ENCODE data around the gene NISCH. TPM values are rescaled to one million over a fixed set of nuclear protein-coding genes. Genes with fewer than 3 reads are reported as not detected.
A peak's percentile ranks its signal among the peaks of the same experiment; 100 is the strongest.

NISCH gene
- total RNA-seq, 2 experiments from 2014 or later: 55.0 to 57.3 TPM

DNA sequence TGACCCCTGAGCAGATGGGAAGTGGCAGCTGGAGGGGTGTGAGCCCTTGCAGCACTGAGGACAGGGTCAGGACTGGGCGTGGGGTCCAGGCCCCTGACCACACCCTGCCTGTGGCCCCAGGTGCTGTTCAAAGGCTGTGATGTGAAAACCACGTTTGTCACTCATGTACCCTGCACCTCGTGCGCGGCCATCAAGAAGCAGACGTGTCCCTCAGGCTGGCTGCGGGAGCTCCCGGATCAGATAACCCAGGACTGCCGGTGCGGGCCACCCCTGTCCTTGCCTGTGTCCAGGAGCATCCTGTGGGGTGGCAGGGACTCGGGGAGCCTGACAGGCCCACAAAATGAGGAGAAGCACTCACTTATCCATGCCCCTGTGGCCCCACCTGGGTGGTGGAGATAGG lies 45.6 kb downstream of the NISCH start:
- DNase-seq: no peak
- H3K9me3 Mint-ChIP-seq: no peaks in the 10 kb centered on the region
- H3K27ac Mint-ChIP-seq: peak overlapping the region; percentile 45
- peaks cover 1% of the 10 kb centered on the region for H3K36me3 Mint-ChIP-seq
- no peaks in the 10 kb centered on the region for H3K27me3 Mint-ChIP-seq
- no peak overlapping the region for H3K4me3 Mint-ChIP-seq
- peaks cover 4% of the 10 kb centered on the region for H3K4me1 Mint-ChIP-seq

DNA sequence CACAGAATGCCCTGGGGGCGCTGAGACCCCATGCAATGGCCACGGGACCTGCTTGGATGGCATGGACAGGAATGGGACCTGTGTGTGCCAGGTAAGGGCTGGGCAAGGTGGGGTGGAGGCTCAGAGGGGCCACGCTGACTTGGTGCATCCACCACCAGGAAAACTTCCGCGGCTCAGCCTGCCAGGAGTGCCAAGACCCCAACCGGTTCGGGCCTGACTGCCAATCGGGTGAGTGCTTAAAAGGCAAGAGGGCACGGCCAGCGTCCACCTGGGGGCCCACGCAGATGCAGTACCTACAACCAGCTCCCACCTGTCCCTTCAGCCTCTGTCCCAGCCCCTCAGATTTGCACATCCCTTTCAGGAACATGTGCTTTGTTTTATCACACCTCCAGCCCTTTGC lies 46.6 kb downstream of the NISCH start:
- DNase-seq: no peak
- Mint-ChIP-seq H3K27ac (no peak overlapping the region), H3K4me1 (peaks cover 4% of the 10 kb centered on the region), H3K4me3 (no peak overlapping the region), H3K27me3 (no peaks in the 10 kb centered on the region), H3K36me3 (peaks cover 1% of the 10 kb centered on the region), H3K9me3 (no peaks in the 10 kb centered on the region)

DNA sequence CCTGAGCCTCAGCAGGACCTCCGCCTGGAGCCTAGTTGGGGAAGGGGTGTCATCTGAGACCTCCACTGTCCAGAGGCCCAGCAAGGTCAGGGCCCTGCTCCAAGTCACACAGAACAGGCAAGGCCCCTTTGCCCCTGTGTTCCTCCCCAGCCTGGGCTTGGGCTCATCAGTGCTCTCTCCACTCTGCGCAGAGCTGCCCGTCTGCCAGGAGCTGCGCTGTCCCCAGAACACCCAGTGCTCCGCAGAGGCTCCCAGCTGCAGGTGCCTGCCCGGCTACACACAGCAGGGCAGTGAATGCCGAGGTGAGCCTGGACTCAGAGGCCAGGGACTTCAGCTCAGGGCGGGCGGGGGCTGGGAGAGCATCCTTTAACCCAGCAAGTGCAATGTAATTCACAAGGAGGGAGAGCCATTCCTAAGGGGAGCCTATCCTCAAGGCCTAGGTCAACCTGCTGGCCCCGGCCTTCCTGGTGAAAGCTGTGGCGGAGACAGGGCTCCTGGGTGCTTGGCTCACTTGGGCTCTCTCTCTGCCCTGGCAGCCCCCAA lies 47.5 kb downstream of the NISCH start:
- H3K27me3 Mint-ChIP-seq: no peaks in the 10 kb centered on the region
- H3K27ac Mint-ChIP-seq: no peak overlapping the region
- no peak for DNase-seq
- peaks cover 1% of the 10 kb centered on the region for H3K36me3 Mint-ChIP-seq
- no peak overlapping the region for H3K4me3 Mint-ChIP-seq
- H3K9me3 Mint-ChIP-seq: no peaks in the 10 kb centered on the region
- peaks cover 4% of the 10 kb centered on the region for H3K4me1 Mint-ChIP-seq

DNA sequence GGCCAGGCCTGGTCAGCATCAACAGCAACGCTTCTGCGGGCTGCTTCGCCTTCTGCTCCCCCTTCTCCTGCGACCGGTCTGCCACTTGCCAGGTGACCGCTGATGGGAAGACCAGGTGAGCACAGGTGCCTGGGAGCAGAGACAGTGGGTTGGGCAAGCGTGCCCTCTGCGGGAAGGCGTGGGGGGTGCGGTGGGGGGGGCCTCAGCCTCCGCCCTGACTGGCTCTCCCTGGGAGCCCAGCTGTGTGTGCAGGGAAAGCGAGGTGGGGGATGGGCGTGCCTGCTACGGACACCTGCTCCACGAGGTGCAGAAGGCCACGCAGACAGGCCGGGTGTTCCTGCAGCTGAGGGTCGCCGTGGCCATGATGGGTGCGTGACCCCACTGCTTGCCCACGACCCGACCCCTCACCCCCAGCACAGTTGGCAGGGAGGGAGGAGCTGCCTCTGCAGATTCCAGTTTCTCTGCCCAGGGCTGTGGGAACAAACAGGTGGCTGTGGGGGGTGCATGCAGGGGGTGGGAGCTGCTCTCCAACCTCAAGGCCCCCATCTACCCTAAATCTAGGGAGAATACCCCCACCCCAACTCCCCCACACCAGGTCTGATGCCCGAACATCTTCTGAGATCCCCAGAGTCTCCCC lies 48.5 kb downstream of the NISCH start:
- no peak for DNase-seq
- Mint-ChIP-seq H3K27ac (no peak overlapping the region), H3K9me3 (no peaks in the 10 kb centered on the region), H3K27me3 (no peaks in the 10 kb centered on the region), H3K4me1 (peaks cover under 1% of the 10 kb centered on the region), H3K4me3 (no peak overlapping the region), H3K36me3 (no peaks in the 10 kb centered on the region)

DNA sequence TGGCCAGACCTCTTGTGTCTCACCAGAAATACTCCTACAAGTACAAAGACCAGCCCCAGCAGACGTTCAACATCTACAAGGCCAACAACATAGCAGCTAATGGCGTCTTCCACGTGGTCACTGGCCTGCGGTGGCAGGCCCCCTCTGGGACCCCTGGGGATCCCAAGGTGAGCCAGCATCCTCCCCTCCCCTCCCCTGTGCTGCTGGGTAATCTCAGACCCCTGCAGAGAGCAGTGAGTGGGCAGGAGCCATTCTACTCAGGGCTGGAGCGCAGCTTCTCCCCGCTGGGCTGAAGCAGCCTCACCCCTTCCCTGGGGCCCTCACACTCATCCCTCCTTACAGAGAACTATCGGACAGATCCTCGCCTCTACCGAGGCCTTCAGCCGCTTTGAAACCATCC lies 49.6 kb downstream of the NISCH start:
- Mint-ChIP-seq H3K4me1 (no peaks in the 10 kb centered on the region), H3K4me3 (no peak overlapping the region), H3K9me3 (no peaks in the 10 kb centered on the region), H3K27me3 (no peaks in the 10 kb centered on the region), H3K36me3 (no peaks in the 10 kb centered on the region), H3K27ac (no peak overlapping the region)
- DNase-seq: no peak

DNA sequence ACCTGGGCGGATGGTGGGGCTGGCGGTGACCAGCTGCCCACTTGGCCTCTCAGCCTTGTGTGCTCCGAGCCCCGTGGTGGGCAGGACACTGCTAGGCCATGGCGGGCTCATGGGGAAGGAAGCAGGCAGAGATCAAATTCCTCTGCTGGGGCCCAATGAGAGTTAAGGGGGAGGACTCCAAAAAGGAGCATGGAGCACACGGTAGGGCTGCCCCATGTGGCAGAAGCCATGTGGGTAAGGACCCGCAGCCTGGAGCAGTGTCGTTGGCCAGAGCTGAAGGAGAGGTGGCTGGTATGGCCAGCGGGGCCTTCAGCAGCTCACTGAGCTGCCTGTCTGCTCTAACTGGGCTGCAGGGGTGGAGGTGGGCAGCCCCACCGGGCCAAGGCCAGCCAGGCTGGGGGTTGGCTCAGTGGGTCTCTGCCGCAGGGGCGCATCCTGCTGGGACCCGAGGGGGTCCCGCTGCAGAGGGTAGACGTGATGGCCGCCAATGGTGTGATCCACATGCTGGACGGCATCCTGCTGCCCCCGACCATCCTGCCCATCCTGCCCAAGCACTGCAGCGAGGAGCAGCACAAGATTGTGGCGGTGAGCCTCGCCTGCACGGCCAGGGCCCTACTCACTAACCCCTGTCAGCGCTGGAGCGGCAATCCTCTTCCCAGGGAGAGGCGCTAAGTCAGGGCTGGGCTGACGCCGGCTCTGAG lies 51.0 kb downstream of the NISCH start:
- no peak overlapping the region for H3K4me3 Mint-ChIP-seq

DNA sequence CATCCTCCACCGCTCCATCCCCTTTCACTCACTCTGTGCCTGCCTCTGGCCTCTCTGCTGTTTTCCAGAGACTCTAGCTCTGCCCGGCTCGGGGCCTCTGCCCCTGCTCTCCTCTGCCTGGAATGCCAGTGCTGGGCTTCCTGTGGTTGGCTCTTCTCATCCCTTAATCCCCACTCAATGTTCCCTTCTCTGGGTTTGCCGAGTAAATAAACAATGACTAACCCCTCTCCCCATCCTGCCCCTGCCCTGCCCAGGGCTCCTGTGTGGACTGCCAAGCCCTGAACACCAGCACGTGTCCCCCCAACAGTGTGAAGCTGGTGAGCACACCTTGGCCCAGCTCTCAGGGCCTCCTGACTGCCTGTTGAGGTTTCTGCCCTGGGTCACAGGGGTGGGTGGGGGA lies 52.0 kb downstream of the NISCH start:
- Mint-ChIP-seq H3K9me3 (no peaks in the 10 kb centered on the region), H3K36me3 (no peaks in the 10 kb centered on the region), H3K4me3 (no peak overlapping the region), H3K27ac (no peak overlapping the region), H3K27me3 (no peaks in the 10 kb centered on the region), H3K4me1 (no peaks in the 10 kb centered on the region)
- DNase-seq: no peak

More for the DNA sequence above, 51.0 kb downstream of the NISCH start:
- H3K36me3 Mint-ChIP-seq: no peaks in the 10 kb centered on the region
- no peak overlapping the region for H3K27ac Mint-ChIP-seq
- H3K27me3 Mint-ChIP-seq: no peaks in the 10 kb centered on the region
- H3K9me3 Mint-ChIP-seq: no peaks in the 10 kb centered on the region
- DNase-seq: no peak
- H3K4me1 Mint-ChIP-seq: no peaks in the 10 kb centered on the region

DNA sequence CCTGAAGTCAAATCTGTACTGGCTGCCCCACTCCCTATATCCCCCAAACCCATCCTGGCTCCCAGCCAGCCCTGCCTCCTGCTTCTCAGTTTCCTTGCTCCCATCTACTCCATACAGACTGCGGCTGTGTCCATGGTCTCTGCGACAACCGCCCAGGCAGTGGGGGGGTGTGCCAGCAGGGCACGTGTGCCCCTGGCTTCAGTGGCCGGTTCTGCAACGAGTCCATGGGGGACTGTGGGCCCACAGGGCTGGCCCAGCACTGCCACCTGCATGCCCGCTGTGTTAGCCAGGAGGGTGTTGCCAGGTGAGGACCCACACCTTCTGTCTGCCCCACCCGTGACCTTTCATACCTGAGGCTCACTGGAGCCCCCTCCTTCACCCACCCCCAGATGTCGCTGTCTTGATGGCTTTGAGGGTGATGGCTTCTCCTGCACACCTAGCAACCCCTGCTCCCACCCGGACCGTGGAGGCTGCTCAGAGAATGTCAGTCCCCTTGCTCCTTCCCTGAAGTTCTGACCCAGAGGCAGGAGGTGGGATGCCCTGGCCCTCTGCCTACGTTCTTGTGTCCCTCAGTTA lies 54.4 kb downstream of the NISCH start:
- Mint-ChIP-seq H3K36me3 (no peaks in the 10 kb centered on the region), H3K27me3 (no peaks in the 10 kb centered on the region), H3K9me3 (no peaks in the 10 kb centered on the region), H3K4me3 (no peak overlapping the region), H3K4me1 (no peaks in the 10 kb centered on the region), H3K27ac (no peak overlapping the region)
- DNase-seq: no peak

DNA sequence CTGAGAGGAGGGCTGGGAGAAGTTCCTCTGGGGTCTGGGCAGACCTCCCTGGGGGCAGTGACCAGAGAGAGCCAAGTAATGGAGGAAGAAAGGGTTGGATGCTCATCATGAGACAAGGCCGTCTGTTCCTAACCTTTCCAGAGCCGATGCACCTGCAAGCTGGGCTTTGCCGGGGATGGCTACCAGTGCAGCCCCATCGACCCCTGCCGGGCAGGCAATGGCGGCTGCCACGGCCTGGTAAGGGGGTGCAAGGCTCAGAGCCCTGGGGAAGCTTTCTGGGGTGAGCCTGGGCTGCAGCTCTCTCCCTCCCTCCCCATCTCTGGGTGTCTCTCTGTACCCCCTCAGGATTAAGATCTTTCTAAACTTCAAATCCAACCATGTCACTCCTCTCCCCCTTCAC lies 56.1 kb downstream of the NISCH start:
- no peak overlapping the region for H3K4me3 Mint-ChIP-seq
- no peaks in the 10 kb centered on the region for H3K9me3 Mint-ChIP-seq
- no peaks in the 10 kb centered on the region for H3K27me3 Mint-ChIP-seq
- no peaks in the 10 kb centered on the region for H3K36me3 Mint-ChIP-seq
- H3K4me1 Mint-ChIP-seq: no peaks in the 10 kb centered on the region
- H3K27ac Mint-ChIP-seq: no peak overlapping the region
- no peak for DNase-seq

DNA sequence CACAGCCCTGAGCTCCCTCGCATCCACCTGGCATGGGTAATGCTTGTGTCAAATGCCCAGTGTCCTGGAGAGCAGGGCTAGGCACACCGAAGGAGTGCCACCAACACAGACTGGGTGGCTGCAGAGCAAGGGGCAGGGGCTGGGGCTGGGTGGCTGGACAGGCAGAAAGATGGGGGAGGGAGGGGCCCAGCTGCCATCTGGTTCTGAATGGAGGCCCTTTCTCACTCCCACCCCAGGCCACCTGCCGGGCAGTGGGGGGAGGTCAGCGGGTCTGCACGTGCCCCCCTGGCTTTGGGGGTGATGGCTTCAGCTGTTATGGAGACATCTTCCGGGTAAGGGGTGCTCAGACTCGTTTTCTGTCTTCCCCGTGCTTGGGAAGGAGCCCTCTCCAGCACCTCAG lies 56.7 kb downstream of the NISCH start:
- no peak for DNase-seq

DNA sequence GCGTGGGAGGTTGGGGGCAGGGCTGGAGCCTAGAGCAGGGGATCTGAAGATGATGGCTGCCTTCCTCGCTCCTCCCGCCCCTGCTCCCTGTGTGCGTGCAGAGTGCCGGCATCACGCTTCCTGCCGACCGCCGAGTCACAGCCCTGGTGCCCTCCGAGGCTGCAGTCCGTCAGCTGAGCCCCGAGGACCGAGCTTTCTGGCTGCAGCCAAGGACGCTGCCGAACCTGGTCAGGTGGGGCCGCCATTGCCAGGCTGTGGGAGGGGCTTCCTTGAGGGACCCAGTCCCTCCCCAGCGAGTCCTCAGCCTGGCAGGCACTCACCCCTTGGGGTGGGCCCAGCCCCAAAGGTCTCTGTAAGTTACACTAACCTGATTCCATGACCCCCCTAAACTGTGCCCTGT lies 57.3 kb downstream of the NISCH start:
- H3K4me3 Mint-ChIP-seq: no peak overlapping the region
- H3K9me3 Mint-ChIP-seq: no peaks in the 10 kb centered on the region
- no peak overlapping the region for H3K27ac Mint-ChIP-seq
- H3K4me1 Mint-ChIP-seq: no peaks in the 10 kb centered on the region
- H3K36me3 Mint-ChIP-seq: no peaks in the 10 kb centered on the region
- H3K27me3 Mint-ChIP-seq: no peaks in the 10 kb centered on the region
- DNase-seq: no peak

More for the DNA sequence above, 56.7 kb downstream of the NISCH start:
- Mint-ChIP-seq H3K27me3 (no peaks in the 10 kb centered on the region), H3K9me3 (no peaks in the 10 kb centered on the region), H3K27ac (no peak overlapping the region), H3K36me3 (no peaks in the 10 kb centered on the region), H3K4me3 (no peak overlapping the region), H3K4me1 (no peaks in the 10 kb centered on the region)

DNA sequence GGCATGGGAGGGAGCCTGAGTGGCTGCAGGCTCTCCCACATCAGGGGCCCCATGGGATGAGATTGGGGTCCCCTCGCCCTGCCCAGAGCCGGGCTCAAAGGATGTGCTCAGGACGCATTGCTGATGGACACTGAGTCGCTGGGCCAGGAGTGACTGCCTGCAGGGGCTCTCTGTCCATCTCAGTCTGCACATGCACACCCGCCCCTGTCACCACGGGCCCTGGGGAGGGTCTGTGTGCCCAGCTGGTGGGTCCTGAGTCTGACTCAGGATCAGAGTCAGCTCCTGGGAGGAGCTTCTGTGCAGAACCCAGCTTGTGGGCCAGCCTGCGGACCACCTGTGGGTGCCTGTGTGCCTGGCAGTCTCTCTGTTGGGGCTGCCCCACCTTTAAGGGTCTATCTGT lies 57.9 kb downstream of the NISCH start:
- Mint-ChIP-seq H3K4me3 (no peak overlapping the region), H3K36me3 (no peaks in the 10 kb centered on the region), H3K9me3 (no peaks in the 10 kb centered on the region), H3K4me1 (no peaks in the 10 kb centered on the region), H3K27ac (no peak overlapping the region), H3K27me3 (no peaks in the 10 kb centered on the region)
- DNase-seq: no peak

DNA sequence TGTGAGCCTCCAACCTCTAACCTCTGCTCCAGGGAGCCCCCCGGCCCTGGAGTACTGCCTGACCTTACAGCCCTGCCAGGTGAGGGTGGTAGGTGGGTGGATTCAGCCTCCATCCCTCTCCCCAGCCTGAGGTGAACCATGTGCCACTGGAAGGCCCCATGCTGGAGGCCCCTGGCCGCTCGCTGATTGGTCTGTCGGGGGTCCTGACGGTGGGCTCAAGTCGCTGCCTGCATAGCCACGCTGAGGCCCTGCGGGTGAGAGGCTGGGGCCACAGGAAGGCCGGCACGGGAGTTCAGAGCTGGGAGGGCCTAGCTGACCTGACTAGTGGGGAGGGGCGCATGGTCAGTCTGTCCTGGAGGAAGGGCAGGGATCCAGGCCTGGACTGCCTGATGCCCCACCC lies 59.2 kb downstream of the NISCH start:
- H3K27ac Mint-ChIP-seq: no peak overlapping the region
- DNase-seq: no peak
- no peaks in the 10 kb centered on the region for H3K9me3 Mint-ChIP-seq
- no peak overlapping the region for H3K4me3 Mint-ChIP-seq
- H3K4me1 Mint-ChIP-seq: no peaks in the 10 kb centered on the region
- no peaks in the 10 kb centered on the region for H3K36me3 Mint-ChIP-seq
- no peaks in the 10 kb centered on the region for H3K27me3 Mint-ChIP-seq

DNA sequence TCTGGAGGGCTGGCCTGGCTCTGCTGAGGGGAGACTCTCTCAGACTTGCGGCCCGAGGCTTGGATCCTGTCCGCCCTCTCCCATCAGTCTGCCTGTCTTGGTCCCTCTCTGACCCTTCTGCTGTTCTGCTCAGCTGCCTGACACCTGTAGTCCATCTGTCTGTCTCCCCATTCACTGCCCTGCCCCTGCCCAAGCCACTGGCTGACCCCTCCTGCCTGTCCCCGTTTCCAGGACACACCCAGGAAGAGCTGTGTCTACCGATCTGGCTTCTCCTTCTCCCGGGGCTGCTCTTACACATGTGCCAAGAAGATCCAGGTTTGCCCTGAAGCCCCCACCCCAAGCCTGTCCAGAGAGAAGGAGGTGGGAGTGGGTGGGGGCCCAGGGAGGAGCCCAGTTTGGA lies 59.8 kb downstream of the NISCH start:
- Mint-ChIP-seq H3K9me3 (no peaks in the 10 kb centered on the region), H3K27me3 (no peaks in the 10 kb centered on the region), H3K4me3 (no peak overlapping the region), H3K36me3 (no peaks in the 10 kb centered on the region), H3K27ac (no peak overlapping the region), H3K4me1 (no peaks in the 10 kb centered on the region)
- DNase-seq: no peak

DNA sequence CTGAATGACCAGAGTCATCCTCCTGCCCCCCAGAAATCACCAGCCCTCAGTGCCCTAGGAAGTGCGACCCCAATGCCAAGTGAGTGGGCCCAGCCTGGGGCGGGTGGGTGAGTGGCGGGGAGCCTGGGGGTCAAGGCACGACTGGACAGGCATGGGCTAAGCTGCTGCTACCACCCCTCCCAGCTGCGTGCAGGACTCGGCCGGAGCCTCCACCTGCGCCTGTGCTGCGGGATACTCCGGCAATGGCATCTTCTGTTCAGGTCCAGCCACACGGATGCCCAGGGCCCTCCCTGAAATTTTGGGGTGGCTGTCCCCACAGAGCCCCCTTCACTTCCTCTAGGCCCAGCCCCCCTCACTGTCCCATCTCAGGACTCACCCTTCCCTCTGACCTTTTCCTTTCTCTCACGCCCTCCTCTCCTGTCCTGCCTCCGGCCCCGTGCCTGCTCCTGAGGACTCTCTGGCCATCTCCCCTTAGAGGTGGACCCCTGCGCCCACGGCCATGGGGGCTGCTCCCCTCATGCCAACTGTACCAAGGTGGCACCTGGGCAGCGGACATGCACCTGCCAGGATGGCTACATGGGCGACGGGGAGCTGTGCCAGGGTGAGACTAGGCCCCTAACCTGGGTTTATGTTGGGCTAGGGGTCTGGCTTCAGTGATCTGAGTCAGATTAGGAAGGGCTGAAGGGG lies 61.2 kb downstream of the NISCH start:
- Mint-ChIP-seq H3K4me1 (no peaks in the 10 kb centered on the region), H3K4me3 (no peak overlapping the region), H3K9me3 (no peaks in the 10 kb centered on the region), H3K36me3 (no peaks in the 10 kb centered on the region), H3K27ac (no peak overlapping the region), H3K27me3 (no peaks in the 10 kb centered on the region)
- no peak for DNase-seq
